Peyer's patch (tissue), 4 donors: ENCODE data around the gene WAPL.
"Not testable (repeated sequence)": the region's sequence is repeated elsewhere in the genome, so short reads cannot be mapped to it uniquely, and the experiment has no call there.

Source experiments
- CTCF ChIP-seq, 6 experiments: fragments of 450-650 bp in 4 of 6; fragments of 200-600 bp in 2 of 6; sonication (generic) in 1 of 6; IDR thresholded peaks; one replicate each; pipeline ENCODE4 v1.5.1; 2017 to 2019; ENCODE audit warnings: antibody characterized with exemption in 6 of 6, mild to moderate bottlenecking in 3 of 6, moderate library complexity in 1 of 6
- POLR2A ChIP-seq, 2 donors: fragments of 450-650 bp; IDR thresholded peaks; one replicate each; pipeline ENCODE4 v1.5.1; 2017; ENCODE audit warnings: antibody characterized with exemption in 2 of 2, mild to moderate bottlenecking in 2 of 2, moderate library complexity in 2 of 2

DNA sequence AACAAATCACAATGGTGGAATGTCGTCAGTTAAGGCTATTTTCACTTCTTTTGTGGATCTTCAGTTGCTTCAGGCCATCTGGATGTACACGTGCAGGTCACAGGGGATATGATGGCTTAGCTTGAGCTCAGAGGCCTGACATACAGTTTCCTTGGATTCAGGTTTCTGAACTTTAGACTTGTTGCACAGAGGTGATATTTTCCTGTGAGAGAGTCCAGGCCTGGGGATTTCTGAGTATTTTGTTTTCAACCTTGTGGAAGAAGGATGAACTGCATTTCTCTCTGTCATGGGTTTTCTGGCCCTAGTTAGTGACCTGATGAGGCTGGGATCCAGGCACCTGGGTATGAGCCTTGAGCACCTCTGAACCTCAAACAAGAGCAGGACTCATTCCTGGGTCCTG is 44.9 kb upstream of the WAPL start:
- TF ChIP-seq CTCF (IDR thresholded peaks at IDR 0.05): peak in 1 of 6 experiments; percentile 8
- not testable (repeated sequence) for TF ChIP-seq POLR2A (IDR thresholded peaks at IDR 0.05)
